GM13976 (cell line): ENCODE results near the gene CHIA.

ENCODE experiments used
- DNase-seq: peaks from one replicate; pipeline ENCODE4 v3.0.0; 2012; ENCODE audit warnings: low spot score
- in situ Hi-C: fragments of 300-500 bp; cut with MboI; formaldehyde crosslinking; loops from one replicate; pipeline ENCODE4 v1.12.0; 2022; ENCODE audit warnings: low sequenced_read_pairs, mixed read lengths, inconsistent platforms; ENCODE audit not compliant: unreplicated experiment
- TF ChIP-seq, protein P1 (sequence below): IDR thresholded peaks from 2 replicates; pipeline ENCODE4 v1.5.1; 2012; ENCODE audit warnings: borderline replicate concordance, mild to moderate bottlenecking; ENCODE audit not compliant: insufficient read depth; ENCODE audit errors: extremely low read depth, missing control alignments, control extremely low read depth

Gene CHIA

DNA sequence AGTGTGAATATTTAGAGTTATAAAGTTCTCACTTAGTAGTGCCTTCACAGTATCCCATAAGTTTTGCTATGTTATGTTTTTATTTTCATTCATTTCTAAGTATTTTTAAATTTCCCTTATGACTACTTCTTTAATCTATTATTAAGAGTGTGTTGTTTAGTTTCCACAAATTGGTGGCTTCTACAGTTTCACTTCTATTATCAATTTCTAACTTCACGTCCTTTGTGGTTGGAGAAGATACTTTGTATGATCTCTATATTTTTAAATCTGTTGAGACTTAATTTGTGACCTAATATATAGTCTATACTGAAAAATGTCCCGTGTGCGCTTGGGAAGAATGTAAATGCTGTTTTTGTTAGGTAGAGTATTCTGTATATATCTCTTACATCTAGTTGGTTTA, 11.7 kb downstream of the CHIA start:
- TF ChIP-seq, protein P1, sequence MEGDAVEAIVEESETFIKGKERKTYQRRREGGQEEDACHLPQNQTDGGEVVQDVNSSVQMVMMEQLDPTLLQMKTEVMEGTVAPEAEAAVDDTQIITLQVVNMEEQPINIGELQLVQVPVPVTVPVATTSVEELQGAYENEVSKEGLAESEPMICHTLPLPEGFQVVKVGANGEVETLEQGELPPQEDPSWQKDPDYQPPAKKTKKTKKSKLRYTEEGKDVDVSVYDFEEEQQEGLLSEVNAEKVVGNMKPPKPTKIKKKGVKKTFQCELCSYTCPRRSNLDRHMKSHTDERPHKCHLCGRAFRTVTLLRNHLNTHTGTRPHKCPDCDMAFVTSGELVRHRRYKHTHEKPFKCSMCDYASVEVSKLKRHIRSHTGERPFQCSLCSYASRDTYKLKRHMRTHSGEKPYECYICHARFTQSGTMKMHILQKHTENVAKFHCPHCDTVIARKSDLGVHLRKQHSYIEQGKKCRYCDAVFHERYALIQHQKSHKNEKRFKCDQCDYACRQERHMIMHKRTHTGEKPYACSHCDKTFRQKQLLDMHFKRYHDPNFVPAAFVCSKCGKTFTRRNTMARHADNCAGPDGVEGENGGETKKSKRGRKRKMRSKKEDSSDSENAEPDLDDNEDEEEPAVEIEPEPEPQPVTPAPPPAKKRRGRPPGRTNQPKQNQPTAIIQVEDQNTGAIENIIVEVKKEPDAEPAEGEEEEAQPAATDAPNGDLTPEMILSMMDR: no peak
- in situ Hi-C loops: no loop called here
- DNase-seq: no peak

DNA sequence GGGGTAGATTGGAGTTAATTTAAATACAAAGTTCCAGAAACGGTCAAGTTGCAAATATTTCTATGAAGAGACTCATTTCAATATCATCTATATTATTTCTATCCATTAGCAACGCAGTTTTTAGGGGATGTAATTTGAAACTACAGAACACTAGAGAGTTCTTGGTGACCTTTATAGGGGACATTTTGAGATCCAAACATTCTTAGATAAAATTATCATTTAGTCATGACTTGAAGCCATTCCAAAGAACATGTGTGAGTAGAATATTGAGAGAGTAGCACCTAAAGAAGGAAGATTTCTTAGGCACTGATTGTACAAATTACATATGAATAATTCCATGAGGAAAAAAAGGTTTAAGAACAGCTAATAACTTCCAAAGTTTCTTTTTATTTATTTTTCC, 19.0 kb downstream of the CHIA start:
- TF ChIP-seq, protein P1: no peak
- in situ Hi-C loops: no loop called here
- no peak for DNase-seq

DNA sequence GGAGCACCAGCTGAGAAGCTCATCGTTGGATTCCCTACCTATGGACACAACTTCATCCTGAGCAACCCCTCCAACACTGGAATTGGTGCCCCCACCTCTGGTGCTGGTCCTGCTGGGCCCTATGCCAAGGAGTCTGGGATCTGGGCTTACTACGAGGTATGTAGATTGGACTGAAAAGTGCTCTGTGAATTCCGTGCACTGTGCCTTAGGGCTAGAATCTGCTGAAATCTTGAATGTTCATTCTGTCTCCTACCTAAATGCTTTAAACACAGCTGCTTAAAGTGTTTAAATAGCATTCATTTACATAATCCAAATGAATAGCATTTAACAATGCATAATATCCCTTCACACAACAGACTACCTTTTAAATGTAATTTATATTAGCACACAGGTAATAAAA, 27.9 kb downstream of the CHIA start:
- DNase-seq: no peak
- TF ChIP-seq, protein P1: no peak
- in situ Hi-C loops: no loop called here

DNA sequence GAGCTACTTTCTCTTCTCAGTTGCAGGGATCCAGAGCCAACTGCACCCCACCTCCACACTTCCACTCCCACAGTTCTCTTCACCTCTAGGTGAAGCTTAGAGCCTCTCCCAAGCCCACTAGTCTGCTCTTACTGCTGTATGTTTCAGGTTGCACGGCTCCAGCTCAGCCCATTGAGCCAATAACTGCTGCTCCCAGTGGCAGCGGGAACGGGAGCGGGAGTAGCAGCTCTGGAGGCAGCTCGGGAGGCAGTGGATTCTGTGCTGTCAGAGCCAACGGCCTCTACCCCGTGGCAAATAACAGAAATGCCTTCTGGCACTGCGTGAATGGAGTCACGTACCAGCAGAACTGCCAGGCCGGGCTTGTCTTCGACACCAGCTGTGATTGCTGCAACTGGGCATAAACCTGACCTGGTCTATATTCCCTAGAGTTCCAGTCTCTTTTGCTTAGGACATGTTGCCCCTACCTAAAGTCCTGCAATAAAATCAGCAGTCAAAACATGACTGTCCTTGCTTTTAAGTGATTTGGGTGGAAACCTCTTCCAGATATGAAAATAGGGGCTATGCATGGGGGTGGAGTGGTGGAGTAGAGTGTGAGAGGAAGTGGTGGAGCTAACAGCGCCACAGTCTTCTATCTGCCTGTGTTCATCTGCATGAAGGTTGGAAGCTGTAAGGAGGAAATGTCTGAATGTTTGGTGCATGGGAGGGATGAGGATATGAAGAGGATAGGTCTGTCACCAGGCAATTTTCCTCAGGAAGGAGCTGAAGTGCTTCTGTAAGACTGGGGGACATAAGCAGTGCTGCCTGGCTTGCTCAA, 29.6 kb downstream of the CHIA start:
- DNase-seq: no peak
- TF ChIP-seq, protein P1: no peak
- in situ Hi-C loops: no loop called here

DNA sequence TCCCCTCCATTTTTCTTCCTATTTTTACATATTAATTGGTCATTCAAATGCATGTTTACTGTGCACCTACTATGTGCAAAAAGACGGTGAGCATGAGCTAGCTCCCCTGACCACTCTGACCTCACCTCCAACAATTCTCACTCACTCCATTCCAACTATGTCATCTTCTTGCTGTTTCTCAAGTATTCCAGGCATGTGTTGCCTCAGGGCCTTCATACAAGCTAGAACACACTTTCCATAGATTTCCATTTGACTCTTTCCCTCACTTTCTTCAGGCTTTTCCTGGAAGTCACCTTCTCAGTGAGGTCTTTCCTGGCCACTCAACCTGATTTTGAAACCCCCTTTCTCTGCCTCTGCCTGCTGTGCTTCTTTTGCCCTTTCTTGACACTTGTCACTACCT, 32.6 kb downstream of the CHIA start:
- TF ChIP-seq, protein P1: no peak
- DNase-seq: no peak
- in situ Hi-C loops: no loop called here

DNA sequence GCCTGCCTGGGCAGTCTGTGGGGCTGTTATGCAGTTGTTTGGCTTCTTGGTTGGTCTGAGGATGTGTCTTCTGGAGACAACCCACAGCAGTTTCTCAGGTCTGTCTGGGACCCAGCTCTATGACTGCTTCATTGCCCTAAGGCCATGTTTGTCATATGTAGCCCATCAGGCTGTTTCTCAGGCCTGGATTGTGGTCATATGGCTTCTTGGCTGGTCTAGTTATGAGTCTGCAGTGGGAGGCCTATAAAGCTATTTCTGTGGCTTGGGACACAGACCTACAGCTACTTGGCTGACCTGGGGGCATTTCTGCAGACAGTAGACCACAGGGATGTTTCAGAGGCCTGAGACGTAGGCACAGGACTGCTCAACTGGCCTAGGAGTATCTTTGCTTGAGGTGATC, 41.5 kb downstream of the CHIA start:
- TF ChIP-seq, protein P1: no peak
- peak; percentile 25 for DNase-seq
- in situ Hi-C loops: loop anchor here (10.0 kb wide), 1 partner anchor 107 kb away; the partner anchor contains the start of gene CHI3L2
